IMR-90 (cell line): ENCODE measurements around the gene SYT8. TPM values are rescaled to one million over a fixed set of nuclear protein-coding genes. Genes with fewer than 3 reads are reported as not detected.

Experiments
- ATAC-seq: fragments of 200-7000 bp; cut with Tn5 transposase; 2 replicates; pipeline ENCODE4 v1.9.1; 2020; ENCODE audit warnings: low read depth, mild to moderate bottlenecking, moderate library complexity
- BruUV-seq: library from RNA; stranded (reverse); fragments of 400-500 nt; replicated peaks from 2 replicates; lab custom pipeline; 2021; lab: Mats Ljungman, UMichigan
- CTCF ChIA-PET: fragments of 300-600 bp; formaldehyde crosslinking; extraction: SDS; loops from one replicate; lab custom pipeline; 2021; ENCODE audit warnings: antibody characterized with exemption; lab: Yijun Ruan, JAX
- POLR2A ChIA-PET: fragments of 300-600 bp; sonication (Branson Sonifier 250); formaldehyde crosslinking; loops from one replicate; lab custom pipeline; 2022; ENCODE audit warnings: antibody characterized with exemption; ENCODE audit not compliant: unreplicated experiment; lab: Charles Lee
- DNase-seq: peaks from one replicate; pipeline ENCODE4 v3.0.0; 2013
- H2AFZ ChIP-seq: replicated peaks from 2 replicates; pipeline ENCODE3; 2013; ENCODE audit warnings: low read length, mild to moderate bottlenecking; ENCODE audit not compliant: poor library complexity
- H2AK5ac ChIP-seq: 2 replicates; pipeline ENCODE4 v1.6.1; 2013; ENCODE audit warnings: low read depth, low read length, inconsistent platforms
- H2AK9ac ChIP-seq: replicated peaks from 2 replicates; pipeline ENCODE3; 2013; ENCODE audit warnings: mild to moderate bottlenecking, low read depth, low read length, moderate library complexity; ENCODE audit not compliant: poor library complexity
- H2BK120ac ChIP-seq: 2 replicates; pipeline ENCODE4 v1.6.1; 2013; ENCODE audit warnings: low read depth, low read length, inconsistent platforms
- H2BK15ac ChIP-seq: 3 replicates; pipeline ENCODE4 v1.6.1; 2013; ENCODE audit warnings: low read depth, low read length, inconsistent platforms
- H2BK20ac ChIP-seq: 2 replicates; pipeline ENCODE4 v1.6.1; 2013; ENCODE audit warnings: low read depth, mild to moderate bottlenecking, inconsistent platforms, low read length, moderate library complexity
- H2BK5ac ChIP-seq: 2 replicates; pipeline ENCODE4 v1.6.1; 2013; ENCODE audit warnings: mild to moderate bottlenecking, low read depth, low read length, inconsistent platforms; ENCODE audit not compliant: poor library complexity, severe bottlenecking
- H3K14ac ChIP-seq: replicated peaks from 2 replicates; pipeline ENCODE4 v1.6.1; 2013; ENCODE audit warnings: low read depth, low read length, inconsistent platforms
- H3K18ac ChIP-seq: 2 replicates; pipeline ENCODE4 v1.6.1; 2013; ENCODE audit warnings: low read depth, low read length, control low read depth
- H3K23ac ChIP-seq: 2 replicates; pipeline ENCODE4 v1.6.1; 2013; ENCODE audit warnings: low read depth, low read length, inconsistent platforms
- H3K27ac ChIP-seq: 2 replicates; pipeline ENCODE4 v1.5.1; 2013; ENCODE audit warnings: mild to moderate bottlenecking, control low read depth, low read length; ENCODE audit not compliant: insufficient read depth
- H3K27me3 ChIP-seq: 2 replicates; pipeline ENCODE4 v1.6.1; 2013; ENCODE audit warnings: low read length; ENCODE audit not compliant: control insufficient read depth, insufficient read depth
- H3K36me3 ChIP-seq: 2 replicates; pipeline ENCODE4 v1.6.1; 2013; ENCODE audit warnings: low read length, mixed read lengths; ENCODE audit not compliant: control insufficient read depth, insufficient read depth
- H3K4ac ChIP-seq: 2 replicates; pipeline ENCODE4 v1.6.1; 2013; ENCODE audit warnings: low read depth, low read length, inconsistent platforms
- H3K4me1 ChIP-seq: 2 replicates; pipeline ENCODE4 v1.6.1; 2013; ENCODE audit warnings: low read length, mixed read lengths; ENCODE audit not compliant: control insufficient read depth, insufficient read depth
- H3K4me2 ChIP-seq: 2 replicates; pipeline ENCODE4 v1.6.1; 2013; ENCODE audit warnings: low read depth, mild to moderate bottlenecking, control low read depth, low read length, moderate library complexity
- H3K4me3 ChIP-seq: 2 replicates; pipeline ENCODE4 v1.5.1; 2013; ENCODE audit warnings: low read depth, mild to moderate bottlenecking, control low read depth, low read length, moderate library complexity; ENCODE audit not compliant: insufficient read depth
- H3K56ac ChIP-seq: 2 replicates; pipeline ENCODE4 v1.6.1; 2013; ENCODE audit warnings: low read length, inconsistent platforms; ENCODE audit not compliant: insufficient read depth; ENCODE audit errors: extremely low read depth
- H3K79me1 ChIP-seq, 2 experiments: 2 replicates each; pipeline ENCODE4 v1.6.1; 2013; ENCODE audit warnings: low read length in 2 of 2, inconsistent platforms in 1 of 2, low read depth in 1 of 2
- H3K9ac ChIP-seq: 2 replicates; pipeline ENCODE4 v1.6.1; 2013; ENCODE audit warnings: low read depth, low read length, control low read depth
- H3K9me1 ChIP-seq: 2 replicates; pipeline ENCODE4 v1.6.1; 2013; ENCODE audit warnings: low read length, inconsistent platforms; ENCODE audit not compliant: insufficient read depth
- H3K9me3 ChIP-seq: 2 replicates; pipeline ENCODE4 v1.6.1; 2013; ENCODE audit warnings: low read length; ENCODE audit not compliant: control insufficient read depth, insufficient read depth
- H4K20me1 ChIP-seq: 2 replicates; pipeline ENCODE4 v1.6.1; 2013; ENCODE audit warnings: low read length, inconsistent platforms; ENCODE audit not compliant: insufficient read depth
- H4K5ac ChIP-seq: 2 replicates; pipeline ENCODE4 v1.6.1; 2013; ENCODE audit warnings: mild to moderate bottlenecking, low read depth, low read length, control low read depth
- H4K8ac ChIP-seq, 2 experiments: 2 replicates each; pipeline ENCODE4 v1.6.1; 2013; ENCODE audit warnings: low read depth in 2 of 2, low read length in 2 of 2, control low read depth in 1 of 2, inconsistent platforms in 1 of 2
- H4K91ac ChIP-seq: 2 replicates; pipeline ENCODE4 v1.6.1; 2013; ENCODE audit warnings: low read depth, low read length, inconsistent platforms; ENCODE audit not compliant: insufficient read depth
- BHLHE40 ChIP-seq: fragments of 150-350 bp; IDR thresholded peaks from 2 replicates; pipeline ENCODE4 v1.6.1; 2016; ENCODE audit warnings: mild to moderate bottlenecking, low read depth, low read length
- CEBPB ChIP-seq: IDR thresholded peaks from 2 replicates; pipeline ENCODE4 v1.6.1; 2012; ENCODE audit warnings: low read depth, low read length, improper control_type of control experiment
- CHD1 ChIP-seq: IDR thresholded peaks from 2 replicates; pipeline ENCODE4 v1.6.1; 2012; ENCODE audit warnings: low read depth, low read length, improper control_type of control experiment
- CTCF ChIP-seq: conservative IDR thresholded peaks from 2 replicates; pipeline ENCODE4 v1.5.1; 2012; ENCODE audit warnings: mild to moderate bottlenecking, low read depth, low read length, improper control_type of control experiment
- ELK1 ChIP-seq: fragments of 150-350 bp; IDR thresholded peaks from 2 replicates; pipeline ENCODE4 v1.6.1; 2016; ENCODE audit warnings: low read depth, mild to moderate bottlenecking, low read length, moderate library complexity, borderline replicate concordance
- FOS ChIP-seq: fragments of 150-350 bp; IDR thresholded peaks from 2 replicates; pipeline ENCODE4 v1.6.1; 2016; ENCODE audit warnings: low read depth, low read length
- MAFK ChIP-seq: IDR thresholded peaks from 2 replicates; pipeline ENCODE4 v1.6.1; 2012; ENCODE audit warnings: low read depth, low read length, improper control_type of control experiment
- MAZ ChIP-seq: IDR thresholded peaks from 2 replicates; pipeline ENCODE4 v1.6.1; 2012; ENCODE audit warnings: low read depth, mild to moderate bottlenecking, low read length, improper control_type of control experiment, moderate library complexity, borderline replicate concordance
- MXI1 ChIP-seq: IDR thresholded peaks from 2 replicates; pipeline ENCODE4 v1.6.1; 2012; ENCODE audit warnings: low read depth, mild to moderate bottlenecking, low read length, moderate library complexity, borderline replicate concordance
- NFE2L2 ChIP-seq: fragments of 150-350 bp; IDR thresholded peaks from 2 replicates; pipeline ENCODE4 v1.6.1; 2016; ENCODE audit warnings: low read depth, mild to moderate bottlenecking, low read length
- POLR2A ChIP-seq: IDR thresholded peaks from 2 replicates; pipeline ENCODE4 v1.6.1; 2012; ENCODE audit warnings: mild to moderate bottlenecking, low read depth, low read length
- RAD21 ChIP-seq: IDR thresholded peaks from 2 replicates; pipeline ENCODE4 v1.6.1; 2012; ENCODE audit warnings: low read length, improper control_type of control experiment
- RCOR1 ChIP-seq: IDR thresholded peaks from 2 replicates; pipeline ENCODE4 v1.6.1; 2012; ENCODE audit warnings: mild to moderate bottlenecking, low read length, improper control_type of control experiment; ENCODE audit not compliant: insufficient replicate concordance
- RFX5 ChIP-seq: IDR thresholded peaks from 2 replicates; pipeline ENCODE4 v1.8.0; 2012; ENCODE audit warnings: low read depth, mild to moderate bottlenecking, low read length, moderate library complexity
- SMC3 ChIP-seq: fragments of 150-350 bp; IDR thresholded peaks from 2 replicates; pipeline ENCODE4 v1.6.1; 2016; ENCODE audit warnings: low read depth, mild to moderate bottlenecking, antibody characterized with exemption, low read length, moderate library complexity
- USF2 ChIP-seq: fragments of 150-350 bp; IDR thresholded peaks from 2 replicates; pipeline ENCODE4 v1.6.1; 2017; ENCODE audit warnings: mild to moderate bottlenecking, antibody characterized with exemption, low read length, low read depth
- WGBS, 2 experiments: methylation state at CpG; one replicate each; pipeline versions ENCODE4 v1.1.5 to v1.1.7; 2013; ENCODE audit warnings: missing lambda C conversion rate in 2 of 2; ENCODE audit not compliant: insufficient read length in 1 of 2; ENCODE audit errors: extremely low coverage in 2 of 2; 5-methylcytosine and 5-hydroxymethylcytosine counted together
- dilution Hi-C: fragments of 300-500 bp; cut with HindIII; formaldehyde crosslinking; loops from one replicate; pipeline ENCODE4 v1.14.3; 2018; ENCODE audit warnings: low sequenced_read_pairs; ENCODE audit not compliant: unreplicated experiment
- in situ Hi-C: fragments of 300-500 bp; cut with MboI; formaldehyde crosslinking; loops from 3 replicates; pipeline ENCODE4 v1.14.3; 2019; ENCODE audit warnings: low sequenced_read_pairs, inconsistent platforms, mixed read lengths
- intact Hi-C: fragments of 100-400 bp; cut with micrococcal nuclease; formaldehyde crosslinking; loops from 2 replicates; pipeline ENCODE4 v1.10.0; 2022
- polyA plus RNA-seq, 3 experiments: library from polyadenylated mRNA; depleted of rRNA; stranded (reverse); fragments of >200 nt; gene quantifications; 2 replicates each; pipeline ENCODE4 v1.2.3, GENCODE V29; 2012; ENCODE audit warnings: low replicate concordance in 1 of 3
- total RNA-seq: library from RNA; depleted of rRNA; stranded (reverse); fragments of >200 nt; gene quantifications from 2 replicates; pipeline ENCODE4 v1.2.3, GENCODE V29; 2012

The SYT8 gene
- total and polyA plus RNA-seq, 2 of the 4 experiments (the other 2 are of a cell fraction): not detected

GRCh38 chr11:1828542-1828941 is 6.2 kb upstream of the SYT8 start:
- POLR2A ChIA-PET: no interaction called here
- Histone ChIP-seq H2BK15ac (no peak overlapping the region), H3K4me1 (peaks cover 15% of the 10 kb centered on the region), H3K9ac (no peak overlapping the region), H3K14ac (no peak overlapping the region), H3K23ac (no peak overlapping the region), H4K5ac (no peak overlapping the region), H4K8ac (no peak overlapping the region), H3K18ac (no peak overlapping the region), H3K4ac (0 out of 2 replicates have a peak overlapping the region, but pooled peaks have one; percentile 0), H2AFZ (no peak overlapping the region), H3K4me3 (no peak overlapping the region), H3K79me1 (no peaks in the 10 kb centered on the region), H3K27me3 (peaks cover 12% of the 10 kb centered on the region; the same call in 1 of the 2 replicates), H3K4me2 (no peak overlapping the region), H2BK20ac (no peak overlapping the region), H2AK5ac (no peak overlapping the region), H3K9me1 (no peaks in the 10 kb centered on the region), H3K36me3 (no peaks in the 10 kb centered on the region), H4K20me1 (no peaks in the 10 kb centered on the region), H3K56ac (no peak overlapping the region), H3K9me3 (no peaks in the 10 kb centered on the region), H4K91ac (no peak overlapping the region), H2BK5ac (no peak overlapping the region), H2AK9ac (no peak overlapping the region), H3K27ac (no peak overlapping the region), H2BK120ac (no peak overlapping the region; the same call in 1 of the 2 replicates)
- TF ChIP-seq CTCF (no peak), RAD21 (no peak), FOS (no peak), RCOR1 (no peak), RFX5 (no peak), MAFK (no peak), MXI1 (no peak), BHLHE40 (no peak), CEBPB (no peak), NFE2L2 (no peak), USF2 (no peak), CHD1 (no peak), POLR2A (no peak), SMC3 (no peak), ELK1 (no peak), MAZ (no peak)
- CTCF ChIA-PET: interaction anchor here (1.6 kb wide), 1 partner anchor 135 kb away, joined by 5 read pairs; no protein-coding TSS in a partner anchor
- in situ Hi-C loops (no loop called here), intact Hi-C loops (loop anchor here (5.0 kb wide), 1 partner anchor 176 kb away; no protein-coding TSS in a partner anchor), dilution Hi-C loops (no loop called here)
- no peak for DNase-seq
- no TSS peak for BruUV-seq
- ATAC-seq: no peak
- WGBS, 2 experiments: 88% methylated on average over 8 of the region's 12 CpGs; no CpG with 5 or more reads in 1 of the 2 experiments
